Subcutaneous adipose tissue (tissue), 4 donors: Measurements from ENCODE around the gene PGP. TPM values are rescaled to one million over a fixed set of nuclear protein-coding genes. Genes with fewer than 3 reads are reported as not detected.

Experiments
- CTCF ChIP-seq: fragments of 450-650 bp; IDR thresholded peaks from one replicate; pipeline ENCODE4 v1.5.1; 2016; ENCODE audit warnings: low read depth, mild to moderate bottlenecking, control low read depth, antibody characterized with exemption, moderate library complexity
- total RNA-seq, 4 donors: library from RNA; depleted of rRNA; stranded (reverse); fragments of >200 nt; gene quantifications; one replicate each; pipeline ENCODE4 v1.1.0, GENCODE V29; 2016

Gene PGP
- total RNA-seq, 4 donors from 2014 or later: 7.7 to 21.1 (median 10.3) TPM

GRCh38 chr16:2230376-2230775 is 15.7 kb upstream of the PGP start:
- no peak for TF ChIP-seq CTCF

GRCh38 chr16:2229632-2230250 is 15.1 kb upstream of the PGP start:
- TF ChIP-seq CTCF: no peak

GRCh38 chr16:2229091-2229490 is 14.5 kb upstream of the PGP start:
- no peak for TF ChIP-seq CTCF

GRCh38 chr16:2228161-2228824 is 13.7 kb upstream of the PGP start:
- TF ChIP-seq CTCF: no peak

- no peak for TF ChIP-seq CTCF
These were observed 12.3 kb upstream of the PGP start for GRCh38 chr16:2226918-2227317.

- TF ChIP-seq CTCF: no peak
These were observed 11.7 kb upstream of the PGP start for GRCh38 chr16:2226245-2226793.

- TF ChIP-seq CTCF: no peak
These were observed 9.4 kb upstream of the PGP start for GRCh38 chr16:2223942-2224486.
